ENCODE data around the gene NDUFB6.
"Not testable (repeated sequence)": the region's sequence is repeated elsewhere in the genome, so short reads cannot be mapped to it uniquely, and the experiment has no call there.

The NDUFB6 gene

DNA sequence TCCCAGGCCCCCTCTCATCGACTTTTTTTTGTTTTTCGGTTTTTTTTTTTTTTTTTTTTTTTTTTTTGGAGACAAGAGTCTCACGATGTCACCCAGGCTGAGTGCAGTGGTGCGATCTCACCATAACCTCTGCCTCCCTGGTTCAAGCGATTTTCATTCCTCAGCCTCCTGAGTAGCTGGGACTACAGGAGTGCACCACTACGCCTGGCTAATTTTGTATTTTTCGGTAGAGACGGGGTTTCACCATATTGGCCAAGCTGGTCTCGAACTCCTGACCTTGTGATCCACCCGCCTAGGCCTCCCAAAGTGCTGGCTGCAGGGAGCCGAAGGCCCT lies 48.4 kb downstream of the NDUFB6 start:
- DNase-seq (ENCODE audit: low spot score) = not testable (repeated sequence)

DNA sequence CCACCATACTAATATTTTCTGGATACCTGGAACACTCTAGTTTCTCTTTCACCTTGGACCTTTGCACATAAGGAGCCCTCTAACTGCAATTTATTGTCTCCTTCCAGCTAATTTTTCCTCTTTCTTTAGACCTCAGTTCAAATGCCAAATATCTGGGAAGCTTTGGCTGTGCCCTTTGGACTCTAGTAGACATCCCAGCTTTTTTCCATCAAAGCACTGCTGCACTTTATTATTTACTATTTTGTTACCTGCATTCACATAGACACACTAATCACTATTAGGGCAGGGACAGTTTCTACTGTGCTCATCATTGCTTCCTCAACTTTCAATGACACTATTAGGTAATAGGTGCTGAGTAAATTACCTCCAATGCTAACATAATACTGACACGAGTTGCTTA lies 49.0 kb downstream of the NDUFB6 start:
- no peak for DNase-seq (ENCODE audit: low spot score)

DNA sequence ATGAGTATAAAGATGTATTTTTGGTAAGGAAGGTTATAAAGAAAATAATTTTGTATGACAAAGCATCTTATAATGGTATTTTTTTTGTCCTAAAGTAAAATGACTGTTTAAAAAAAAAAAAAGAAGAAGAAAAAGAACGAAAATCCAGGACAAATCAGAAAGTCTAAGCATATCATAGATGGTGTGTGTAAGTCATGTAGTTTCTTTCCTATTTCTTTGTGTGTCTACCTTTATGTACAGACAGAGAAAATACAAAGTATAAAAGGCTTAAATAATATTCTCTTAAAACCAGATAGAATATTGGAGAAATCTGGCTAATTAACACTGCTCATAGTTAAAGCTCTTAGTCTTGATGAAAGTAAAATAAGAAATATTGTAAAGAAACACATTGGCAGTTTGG lies 54.7 kb downstream of the NDUFB6 start:
- DNase-seq (ENCODE audit: low spot score) = no peak

DNA sequence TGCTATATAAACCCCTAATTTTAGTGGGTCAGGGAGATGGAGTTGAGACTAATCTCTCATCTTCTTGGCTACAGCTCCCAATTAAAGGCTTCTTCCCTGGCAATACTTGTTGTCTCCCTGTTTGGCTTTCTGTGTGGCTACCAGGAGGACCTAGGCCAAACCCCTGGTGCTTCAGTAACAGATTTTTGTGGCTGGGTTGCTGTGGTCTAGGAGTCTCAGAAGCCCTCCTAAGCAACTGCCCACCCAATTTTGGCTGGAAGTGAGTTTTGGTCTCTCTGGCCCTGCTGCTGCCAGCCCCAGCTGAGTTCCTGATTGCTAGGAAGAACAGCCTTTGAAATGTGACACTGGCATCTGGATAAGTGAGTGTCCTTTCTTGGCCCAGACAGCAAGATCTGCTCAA lies 56.7 kb downstream of the NDUFB6 start:
- no peak for DNase-seq (ENCODE audit: low spot score)

DNA sequence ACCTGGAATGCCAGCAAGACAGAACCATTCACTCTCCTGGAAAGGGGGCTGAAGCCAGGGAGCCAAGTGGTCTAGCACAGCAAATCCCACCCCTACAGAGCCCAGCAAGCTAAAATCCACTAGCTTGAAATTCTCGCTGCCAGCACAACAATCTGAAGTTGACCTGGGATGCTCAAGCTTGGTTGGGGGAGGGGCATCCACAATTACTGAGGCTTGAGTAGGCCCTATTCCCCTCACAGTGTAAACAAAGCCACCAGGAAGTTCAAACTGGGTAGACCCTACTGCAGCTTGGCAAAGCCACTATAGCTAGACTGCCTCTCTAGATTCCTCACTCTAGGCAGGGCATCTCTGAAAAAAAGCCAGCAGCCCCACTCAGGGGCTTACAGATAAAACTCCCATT lies 64.2 kb downstream of the NDUFB6 start:
- no peak for DNase-seq (ENCODE audit: low spot score)

DNA sequence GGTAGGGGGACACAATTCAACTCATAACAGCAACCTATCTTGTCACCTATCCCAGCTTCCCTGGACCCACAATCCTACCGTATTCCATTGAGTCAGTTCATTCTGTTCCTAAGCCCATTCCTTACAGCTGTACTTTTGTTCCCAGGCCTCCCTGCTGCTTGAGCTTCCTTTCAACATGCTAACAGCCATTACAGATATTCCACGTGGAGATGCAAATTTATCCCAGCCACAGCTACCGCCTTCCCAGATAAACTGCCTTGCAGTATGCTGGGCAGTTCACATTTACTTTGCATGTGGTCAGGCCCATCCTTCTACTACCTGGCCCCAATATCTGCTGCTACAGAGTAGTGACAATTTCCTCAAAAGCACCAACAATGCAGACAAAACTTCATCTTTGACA lies 70.0 kb downstream of the NDUFB6 start:
- no peak for DNase-seq (ENCODE audit: low spot score)

Measured in kidney tubule cell (primary cell).